Inflammatory macrophage (primary cell): Measurements from ENCODE around the gene CCDC57.
"Not testable (repeated sequence)": the region's sequence is repeated elsewhere in the genome, so short reads cannot be mapped to it uniquely, and the experiment has no call there.

ENCODE experiments used
- DNase-seq, 2 donors: peaks; one replicate each; pipeline ENCODE4 v3.0.0-alpha.2; 2020 to 2022

Gene CCDC57

DNA sequence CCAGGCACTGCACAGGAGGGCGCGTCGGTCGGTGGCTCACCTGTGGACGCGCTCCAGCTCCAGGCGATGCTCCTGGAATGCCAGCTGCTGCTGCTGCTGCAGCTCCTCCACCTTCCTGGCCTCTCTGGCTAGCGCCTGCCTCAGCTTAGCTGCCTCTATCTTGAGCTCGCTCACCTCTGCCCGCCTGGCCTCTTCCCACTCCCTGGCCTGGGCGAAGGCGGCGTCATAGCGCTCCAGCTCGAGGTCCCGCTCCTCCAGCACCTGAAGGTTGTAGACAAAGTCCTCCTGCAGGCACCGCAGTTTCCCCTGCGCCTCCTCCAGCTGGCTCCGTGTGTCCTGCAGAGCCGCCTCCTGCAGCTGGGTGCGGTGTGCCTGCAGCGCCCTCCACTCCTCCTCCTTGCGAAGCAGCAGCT is 11.1 kb downstream of the CCDC57 start:
- DNase-seq, result no peak

DNA sequence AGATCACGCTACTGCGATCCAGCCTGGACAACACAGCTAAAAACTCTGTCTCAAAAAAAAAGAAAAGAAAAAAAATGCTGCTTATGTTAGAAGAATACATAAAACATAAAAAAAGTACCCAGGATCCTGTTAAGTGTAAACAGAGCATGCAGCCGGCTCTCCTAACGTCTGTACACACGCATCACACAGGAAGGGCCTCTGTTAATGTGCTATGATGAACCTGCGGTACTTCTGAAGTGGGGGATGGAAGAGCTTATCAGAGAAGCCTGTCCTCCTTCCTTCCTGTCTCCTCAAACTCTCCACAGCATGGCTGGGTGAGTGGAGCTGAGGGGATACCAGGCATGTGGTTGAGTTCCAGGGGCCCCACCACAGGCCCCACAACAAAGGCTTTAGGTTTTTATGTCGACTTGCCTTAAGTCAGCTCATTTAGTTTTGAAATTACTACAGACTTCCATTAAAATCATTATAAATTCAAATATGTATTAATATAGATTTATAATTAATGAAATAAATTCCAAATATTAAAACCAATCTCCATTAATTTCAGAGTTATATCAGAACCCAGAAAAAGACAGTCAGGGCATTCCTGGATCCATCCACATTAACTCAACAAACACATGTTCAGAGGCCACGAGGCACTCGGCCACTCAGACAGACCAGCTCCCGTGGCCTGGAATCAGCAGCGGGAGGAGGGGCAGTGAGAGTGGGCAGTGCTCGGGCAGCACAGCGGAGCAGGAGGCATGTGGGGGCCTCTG is 11.7 kb downstream of the CCDC57 start:
- no peak for DNase-seq

DNA sequence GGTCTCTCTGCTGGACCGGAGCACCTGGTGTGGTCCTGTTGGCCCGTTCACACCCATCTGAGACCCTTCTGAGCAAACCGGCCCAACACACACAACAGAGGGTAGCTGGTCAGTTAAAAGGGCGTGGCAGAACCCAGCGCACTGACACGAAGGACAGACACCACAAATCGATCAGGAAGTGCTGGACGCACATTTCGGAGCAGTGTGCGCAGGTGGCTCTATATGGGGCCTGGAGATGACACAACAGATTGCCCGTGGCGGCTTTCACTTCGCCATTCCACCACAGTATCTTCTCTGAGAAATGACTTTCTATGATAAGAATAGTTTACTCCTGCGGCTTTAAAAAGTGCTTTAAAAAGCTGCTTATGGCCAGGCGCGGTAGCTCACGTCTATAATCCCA is 12.5 kb downstream of the CCDC57 start:
- no peak for DNase-seq

DNA sequence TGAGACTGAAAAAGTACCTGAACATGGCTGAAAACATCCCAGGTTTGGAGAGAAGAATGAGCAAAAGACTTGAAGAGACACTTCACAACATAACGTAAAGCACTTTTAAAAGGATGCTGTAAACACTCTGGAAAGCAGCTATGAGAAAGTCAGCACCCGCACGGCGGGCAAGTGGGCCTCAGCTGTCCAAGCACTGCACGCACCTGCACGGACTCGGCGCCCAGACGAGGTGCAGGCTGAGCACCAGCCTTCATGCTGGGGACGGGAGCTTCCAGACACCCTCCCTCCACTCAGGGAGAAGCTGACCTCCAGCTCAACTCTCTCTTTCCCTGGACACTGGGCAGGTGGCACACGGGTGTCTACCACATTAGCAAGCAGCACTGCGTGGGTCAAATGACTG is 13.1 kb downstream of the CCDC57 start:
- no peak for DNase-seq

DNA sequence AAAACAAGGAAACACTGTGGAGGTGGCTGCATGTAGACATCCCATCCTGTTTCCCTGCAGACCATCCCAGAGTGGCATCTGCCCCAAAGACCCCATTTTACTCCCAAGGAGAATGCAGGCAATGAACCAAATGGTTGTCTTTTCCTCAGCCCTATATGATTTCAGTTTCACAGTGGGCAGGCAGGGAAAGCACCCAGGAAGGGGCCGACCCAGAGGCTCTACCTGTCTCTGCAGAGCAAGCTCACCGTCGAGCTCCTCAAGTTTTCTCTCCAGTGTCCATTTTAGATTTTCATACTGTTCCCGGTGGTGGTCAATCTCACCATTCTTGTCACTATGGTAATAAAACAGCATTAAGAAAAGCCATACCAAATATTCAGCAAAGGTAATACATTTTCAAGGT is 14.6 kb downstream of the CCDC57 start:
- no peak for DNase-seq

DNA sequence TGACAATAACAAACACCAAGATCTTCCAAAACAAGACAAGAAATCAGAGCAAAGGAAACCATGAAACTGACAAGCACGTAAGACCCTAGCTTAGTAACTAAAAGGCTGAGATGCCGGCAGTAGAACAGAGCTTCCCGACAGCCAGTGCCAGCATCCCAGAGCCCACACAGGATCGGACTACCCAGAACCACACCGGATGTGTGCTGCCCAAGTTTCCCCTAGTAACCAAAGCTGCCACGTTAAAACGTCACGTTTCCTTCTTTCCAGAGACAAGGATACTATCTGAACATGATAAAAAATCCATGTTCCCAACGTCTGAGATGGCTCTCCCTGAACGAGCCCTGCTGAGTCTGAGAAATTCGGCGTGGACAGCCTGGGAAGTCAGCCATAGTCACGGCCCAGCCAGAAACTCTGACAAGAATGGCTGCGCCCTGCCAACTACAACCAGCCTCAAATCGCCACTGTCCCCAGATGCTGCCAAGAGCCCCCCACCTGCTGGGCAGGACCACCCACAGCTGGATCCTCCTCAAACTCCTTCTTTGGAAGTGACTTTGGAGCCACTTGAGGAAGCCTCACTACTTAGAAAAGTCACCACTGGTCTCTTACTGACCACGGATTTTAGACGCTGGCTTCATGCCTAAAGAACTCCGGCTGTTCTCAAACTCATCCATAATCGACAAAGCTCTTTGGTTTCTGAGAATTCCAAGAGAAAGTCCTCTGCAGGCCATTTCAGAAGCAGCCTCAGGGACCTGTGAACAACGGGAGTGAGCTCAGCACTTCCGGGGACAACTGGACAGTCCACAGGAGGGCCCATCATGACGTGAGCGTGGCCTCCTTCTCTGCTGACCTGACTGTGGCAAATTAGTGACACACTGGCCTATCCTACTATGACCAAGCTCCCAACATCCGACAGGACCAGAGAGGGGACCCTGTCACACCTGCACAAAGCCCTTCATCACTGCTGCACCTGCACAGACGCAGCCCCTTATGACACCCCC is 16.7 kb downstream of the CCDC57 start:
- no peak for DNase-seq

DNA sequence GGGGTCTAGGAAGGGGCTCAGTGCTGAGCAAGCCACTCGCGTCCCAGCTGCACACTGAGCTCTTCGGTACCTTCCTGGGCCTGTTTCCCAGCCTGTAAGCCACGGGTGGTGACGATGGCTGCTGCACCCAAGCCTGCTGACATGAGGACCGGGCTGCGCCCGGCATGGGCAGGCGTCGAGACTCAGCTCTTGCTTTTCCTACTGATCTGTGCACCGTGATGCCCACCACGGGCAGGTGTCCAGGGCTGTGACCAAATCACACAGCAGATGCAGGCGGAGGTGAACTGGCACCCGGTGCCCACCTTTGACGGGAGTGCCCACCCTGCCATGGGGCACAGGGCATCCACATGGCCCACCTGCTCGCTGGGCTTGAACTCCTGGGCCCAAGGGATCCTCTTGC is 17.9 kb downstream of the CCDC57 start:
- no peak for DNase-seq

DNA sequence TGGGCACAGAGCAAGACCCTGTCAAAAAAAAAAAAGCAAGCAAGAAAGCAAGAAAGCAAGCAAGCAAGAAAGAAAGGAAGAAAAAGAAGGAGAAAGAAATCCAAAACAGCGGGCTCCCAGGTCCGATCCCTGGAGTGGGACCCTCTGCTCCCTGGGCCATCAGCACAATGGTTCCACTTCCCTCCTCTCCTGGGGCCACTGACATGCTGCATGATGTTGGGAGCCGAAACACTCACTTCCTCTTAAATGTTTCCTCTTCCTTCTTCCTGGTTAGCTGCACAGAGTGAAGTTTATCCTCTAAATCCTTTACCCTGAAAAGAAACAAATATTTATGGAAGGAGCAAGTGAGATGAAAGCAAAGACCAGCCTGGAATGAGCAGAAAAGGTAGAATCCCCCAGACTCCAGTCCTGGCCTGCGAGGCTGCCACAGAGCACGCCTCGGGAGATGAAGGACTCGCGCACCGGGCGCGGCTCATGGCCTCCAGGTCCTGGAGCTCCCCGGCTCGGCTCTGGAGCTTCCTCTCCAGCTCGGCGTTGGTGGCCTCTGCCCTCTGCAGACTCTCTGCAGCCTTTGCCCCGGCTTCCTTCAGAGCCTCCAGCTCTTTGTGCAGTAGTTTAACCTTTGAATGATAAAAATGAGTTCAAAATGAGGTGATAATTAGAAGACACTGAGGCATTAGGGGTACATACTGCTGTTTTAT is 19.0 kb downstream of the CCDC57 start:
- DNase-seq, result peak; percentile 79 to 80

DNA sequence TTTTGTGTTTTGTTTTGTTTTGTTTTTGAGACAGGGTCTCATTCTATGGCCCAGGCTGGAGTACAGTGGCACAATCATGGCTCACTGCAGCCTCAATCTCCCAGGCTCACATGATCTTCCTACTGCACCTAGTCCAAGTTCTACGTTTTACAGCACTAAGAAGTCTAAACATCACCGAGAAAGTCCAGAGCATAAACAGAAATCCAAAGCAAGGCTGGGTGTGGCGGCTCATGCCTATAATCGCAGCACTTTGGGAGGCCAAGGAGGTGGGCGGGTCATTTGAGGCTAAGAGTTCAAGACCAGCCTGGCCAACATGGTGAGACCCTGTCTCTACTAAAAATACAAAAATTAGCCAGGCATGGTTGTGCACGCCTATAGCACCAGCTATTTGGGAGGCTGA is 19.6 kb downstream of the CCDC57 start:
- not testable (repeated sequence) for DNase-seq

DNA sequence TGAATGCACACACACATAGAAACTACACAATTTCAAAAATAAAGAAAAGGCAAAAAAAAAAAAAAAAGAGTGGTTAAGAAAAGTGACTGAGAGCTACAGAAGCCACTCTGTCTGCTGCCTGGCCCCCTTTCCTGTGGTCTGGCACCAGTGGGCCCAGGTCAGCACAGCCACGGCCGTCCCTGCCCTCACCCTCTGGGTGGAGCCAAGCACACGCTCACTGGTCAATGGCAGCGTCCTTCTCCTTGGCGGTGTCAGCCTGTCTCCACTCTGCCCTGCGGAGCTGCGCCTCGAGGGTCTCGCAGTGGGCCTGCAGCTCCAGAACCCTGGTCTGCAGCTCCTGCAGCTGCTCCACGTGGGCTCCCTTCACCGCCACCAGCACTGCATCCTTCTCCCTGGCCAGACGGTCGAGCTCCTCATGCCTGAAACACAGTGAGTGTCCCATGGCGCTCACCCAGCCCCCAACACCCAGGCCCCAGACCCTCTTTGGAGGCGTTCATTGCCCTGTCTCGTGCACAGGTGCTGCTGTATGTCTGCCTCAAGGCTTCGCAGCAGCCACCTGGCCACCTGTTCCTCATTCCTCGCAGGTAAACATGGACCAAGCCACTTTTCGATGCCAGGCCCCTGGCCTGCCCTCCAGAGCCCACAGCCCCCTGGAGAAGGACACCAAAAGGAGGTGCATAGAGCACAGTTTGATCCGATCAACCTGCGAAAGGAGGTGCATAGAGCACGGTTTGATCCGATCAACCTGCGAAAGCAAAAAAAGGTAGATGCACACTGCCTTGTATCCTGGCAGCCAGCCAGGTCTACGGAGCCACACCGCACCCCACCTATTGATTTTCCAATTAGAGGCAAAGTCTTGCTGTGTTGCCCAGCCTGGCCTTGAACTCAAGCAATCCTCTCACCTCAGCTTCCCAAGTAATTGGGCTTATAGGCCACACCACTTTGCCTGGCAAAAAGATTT is 24.4 kb downstream of the CCDC57 start:
- no peak for DNase-seq

DNA sequence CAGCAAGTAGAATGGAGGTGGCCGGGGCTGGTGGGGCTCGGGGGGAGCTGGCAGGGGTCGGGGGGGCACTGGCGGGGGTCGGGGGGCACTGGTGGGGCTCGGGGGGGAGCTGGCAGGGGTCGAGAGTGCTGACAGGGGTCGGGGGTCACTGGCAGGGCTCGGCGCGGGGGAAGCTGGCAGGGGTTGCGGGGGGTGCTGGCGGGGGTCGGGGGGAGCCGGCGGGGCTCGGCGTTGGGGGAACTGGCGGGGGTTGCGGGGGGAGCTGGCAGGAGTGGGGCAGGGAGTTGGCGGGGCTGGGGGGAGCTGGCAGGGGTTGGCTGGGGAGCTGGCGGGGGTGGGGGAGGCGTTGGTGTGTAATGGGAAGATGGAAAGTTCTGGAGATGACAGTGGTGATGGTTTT is 25.1 kb downstream of the CCDC57 start:
- no peak for DNase-seq

DNA sequence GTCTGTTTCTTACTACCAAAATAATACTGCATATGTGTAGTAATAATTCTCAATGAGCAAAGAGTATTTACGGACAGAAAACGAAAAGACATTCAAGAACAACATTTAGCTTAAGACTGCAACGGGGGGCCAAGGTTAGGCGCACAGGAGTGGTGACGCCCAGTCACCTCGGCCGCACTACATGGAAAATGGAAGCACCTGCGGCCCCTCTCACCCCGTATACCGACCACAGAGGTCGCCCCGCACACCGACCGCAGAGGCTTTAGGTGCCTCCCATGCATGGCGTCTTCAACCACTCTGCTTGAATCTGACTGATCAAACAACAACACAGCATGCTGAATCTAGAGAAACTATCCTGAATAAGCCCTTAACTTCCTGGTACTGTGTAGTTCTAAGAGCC is 26.4 kb downstream of the CCDC57 start:
- no peak for DNase-seq

DNA sequence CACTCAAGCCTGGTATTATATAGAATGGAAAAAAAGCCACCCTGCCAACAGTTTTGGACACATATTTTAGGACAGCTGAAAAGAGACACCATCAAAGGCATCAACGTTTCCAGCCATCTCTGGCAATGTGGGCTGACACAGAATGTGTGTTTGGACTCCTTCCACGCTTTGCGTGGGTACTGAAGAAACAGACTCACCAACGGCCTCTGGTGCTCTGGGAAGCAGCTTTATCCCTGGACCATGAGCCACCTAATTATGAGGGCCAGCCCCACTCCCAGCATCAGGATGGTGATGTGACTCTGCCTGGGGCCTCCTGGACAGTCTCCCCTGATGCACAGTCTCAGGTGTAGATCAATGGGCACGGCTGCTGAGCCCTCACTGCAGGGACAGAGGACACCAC is 27.9 kb downstream of the CCDC57 start:
- no peak for DNase-seq

DNA sequence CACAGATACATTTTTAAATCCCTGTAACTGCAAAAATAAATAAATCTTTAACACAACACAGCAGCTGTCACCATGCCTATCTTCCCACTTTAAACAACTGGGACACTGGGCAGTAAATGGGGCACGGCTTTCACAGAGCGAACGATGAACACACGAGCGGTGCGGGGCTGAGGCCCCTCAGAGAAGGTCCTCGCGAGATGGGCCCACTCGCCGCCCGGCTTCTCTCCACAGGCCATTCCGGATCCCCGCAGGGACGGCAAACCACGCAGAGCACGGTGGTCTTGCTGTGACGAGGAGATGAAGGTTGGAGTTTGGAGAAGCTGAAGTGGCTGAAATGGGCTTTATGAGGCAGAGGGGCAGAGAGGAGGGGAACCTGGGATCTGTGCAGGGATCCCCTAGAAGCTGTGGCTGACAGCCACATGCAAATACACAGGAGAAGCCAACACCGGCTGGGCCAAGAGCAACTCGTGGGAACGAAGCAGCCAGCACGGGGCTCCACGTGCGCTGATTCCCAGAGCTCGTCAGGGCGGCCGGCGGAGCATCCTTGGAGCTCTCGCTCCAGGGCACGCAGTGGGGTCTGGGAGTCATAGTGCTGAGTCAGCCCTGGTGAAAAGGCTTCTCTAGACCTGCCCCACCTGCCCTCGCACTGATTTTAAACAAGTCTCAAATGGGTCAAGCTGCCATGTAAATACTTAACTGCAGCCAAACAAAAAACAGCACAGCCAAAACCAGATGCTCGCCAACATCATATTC is 31.7 kb downstream of the CCDC57 start:
- DNase-seq, result no peak

DNA sequence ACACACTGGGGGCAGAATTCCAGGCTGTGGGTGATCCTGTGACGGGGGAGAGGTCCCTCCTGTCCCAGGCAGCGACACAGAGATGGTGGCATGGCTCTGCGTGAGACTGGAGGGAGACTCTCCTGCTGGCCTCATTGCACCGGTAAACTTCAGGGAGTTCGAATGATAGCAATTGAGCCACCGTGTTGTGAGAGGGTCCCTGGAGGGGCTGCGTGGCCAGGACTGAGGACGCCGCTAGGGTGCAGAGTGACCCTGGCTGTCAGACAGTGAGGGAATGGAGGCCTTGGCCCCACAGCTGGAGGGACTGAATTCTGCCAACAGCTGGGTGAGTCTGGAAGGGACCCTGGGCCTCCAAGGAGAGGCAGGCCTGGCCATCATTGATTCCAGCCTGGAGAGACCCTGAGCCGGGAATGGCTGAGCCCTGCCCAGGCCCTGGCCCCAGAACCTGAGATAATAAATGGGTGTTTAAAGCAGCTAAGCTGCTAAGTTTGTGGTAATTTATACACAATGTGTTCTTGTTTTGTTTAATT is 32.6 kb downstream of the CCDC57 start:
- no peak for DNase-seq

DNA sequence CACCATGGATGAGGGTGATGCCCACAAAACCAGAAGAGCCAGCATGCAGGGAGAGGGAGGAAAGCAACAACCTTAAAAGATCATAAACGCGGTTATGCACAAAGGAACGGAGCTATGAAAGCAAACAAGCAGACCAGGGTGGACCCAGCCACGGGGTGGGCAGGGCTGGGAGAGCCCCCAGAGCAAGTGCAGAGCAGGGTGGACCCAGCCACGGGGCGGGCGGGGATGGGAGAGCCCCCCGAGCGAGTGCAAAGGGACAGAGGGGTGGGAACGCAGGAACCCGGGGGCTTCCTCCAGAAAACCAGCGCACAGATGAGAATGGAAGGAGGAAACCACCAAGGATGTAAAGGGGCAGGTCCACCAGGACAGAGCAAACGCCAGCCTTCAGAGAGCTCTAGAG is 33.2 kb downstream of the CCDC57 start:
- DNase-seq, result no peak

DNA sequence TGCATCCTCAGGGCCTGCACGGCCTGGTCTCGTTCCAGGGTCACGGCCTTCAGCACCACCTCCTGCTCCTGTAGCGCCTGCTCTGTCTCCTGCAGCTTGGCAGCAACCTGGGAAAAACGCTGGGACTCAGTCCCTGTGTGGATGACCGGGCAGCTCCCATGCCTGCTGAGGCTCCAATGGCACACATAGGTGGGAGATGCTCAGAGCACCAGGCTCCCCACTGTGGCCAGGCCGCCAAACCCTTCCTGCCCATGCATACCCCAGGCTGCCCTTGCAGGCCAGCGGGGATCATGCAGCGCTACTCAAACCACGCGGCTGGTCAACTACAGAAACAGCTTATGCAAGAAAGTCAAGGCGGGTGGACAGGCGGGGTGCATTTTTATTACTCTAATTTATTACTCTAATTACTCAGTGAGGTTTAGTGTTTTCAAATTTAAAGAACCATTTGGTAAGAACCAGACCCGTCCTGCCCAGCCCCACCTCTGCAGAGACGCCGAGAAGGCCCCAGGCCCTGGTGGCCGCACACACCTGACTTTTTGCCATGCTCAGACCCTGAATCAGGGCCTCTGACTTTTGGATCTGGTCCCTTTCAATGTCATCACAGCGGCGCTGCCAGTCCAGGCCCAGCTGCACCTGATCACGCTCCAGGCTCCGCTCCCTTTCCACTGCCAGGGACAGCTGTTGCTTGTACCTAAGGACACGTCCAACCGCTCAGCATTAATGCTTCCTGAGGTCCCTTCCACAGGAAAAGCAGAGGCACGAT is 34.0 kb downstream of the CCDC57 start:
- no peak for DNase-seq

DNA sequence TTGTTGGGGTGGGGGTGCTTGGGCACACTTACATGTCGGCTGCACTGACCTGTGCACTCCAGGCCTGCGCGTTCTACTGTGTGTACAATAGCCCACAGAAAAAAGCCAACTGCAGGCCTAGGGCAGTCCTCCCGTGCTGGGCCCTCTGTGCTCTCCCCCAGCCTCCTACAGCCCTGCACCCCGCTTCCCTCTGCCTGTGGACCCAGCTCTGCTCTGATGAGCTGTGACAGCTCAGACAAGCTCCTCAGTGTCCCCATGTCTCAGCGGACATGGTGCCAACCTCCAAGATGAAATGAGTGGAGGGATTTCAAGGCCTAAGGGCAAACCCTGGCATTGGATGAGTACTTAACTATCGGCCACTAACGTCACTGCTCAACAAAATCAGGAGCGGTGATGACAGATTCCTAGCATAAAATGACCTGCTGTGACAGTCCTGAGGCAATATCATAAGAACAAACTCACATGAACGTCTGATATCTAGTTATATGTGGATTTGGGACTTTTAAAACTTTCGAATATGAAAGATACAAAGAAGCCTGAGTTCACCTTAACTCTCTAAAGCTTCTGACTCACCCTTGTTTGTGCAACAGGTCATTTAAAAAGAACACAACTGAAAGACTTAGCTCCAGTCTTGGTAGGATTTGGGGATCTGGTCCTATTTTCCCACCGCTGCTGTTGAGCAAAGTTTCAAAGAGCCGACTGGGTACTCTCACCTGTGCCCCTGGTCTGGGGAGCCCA is 34.7 kb downstream of the CCDC57 start:
- no peak for DNase-seq

DNA sequence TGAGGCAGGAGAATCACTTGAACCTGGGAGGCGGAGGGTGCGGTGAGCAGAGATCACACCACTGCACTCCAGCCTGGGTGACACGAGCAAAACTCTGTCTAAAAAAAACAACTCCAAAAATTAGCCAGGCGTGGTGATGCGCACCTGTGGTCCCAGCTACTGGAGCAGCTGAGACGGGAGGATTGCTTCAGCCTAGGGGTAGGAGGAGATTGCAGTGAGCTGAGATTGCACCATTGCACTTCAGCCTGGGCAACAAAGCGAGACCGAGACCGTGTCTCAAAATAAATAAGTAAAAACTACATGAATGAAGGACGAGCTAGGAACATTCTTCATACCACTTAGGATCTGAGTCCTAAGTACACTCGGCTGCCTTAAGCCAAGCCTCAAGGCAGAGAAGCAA is 35.4 kb downstream of the CCDC57 start:
- DNase-seq, result no peak
